A549 treated with Hydrocortisone at 1 μM for 4 hours (cell line): Measurements from ENCODE around the gene ISCU. TPM values are rescaled to one million over a fixed set of nuclear protein-coding genes. Genes with fewer than 3 reads are reported as not detected.

Experiments
- total RNA-seq: library from RNA; stranded (reverse); fragments of 200-300 nt; extraction: Qiagen RNA extraction; gene quantifications from 5 replicates; pipeline ENCODE4 v1.2.3, GENCODE V29; 2022

ISCU gene
- total RNA-seq, result 84.8 to 108 TPM (median 94.1 TPM) in 5 replicates

DNA sequence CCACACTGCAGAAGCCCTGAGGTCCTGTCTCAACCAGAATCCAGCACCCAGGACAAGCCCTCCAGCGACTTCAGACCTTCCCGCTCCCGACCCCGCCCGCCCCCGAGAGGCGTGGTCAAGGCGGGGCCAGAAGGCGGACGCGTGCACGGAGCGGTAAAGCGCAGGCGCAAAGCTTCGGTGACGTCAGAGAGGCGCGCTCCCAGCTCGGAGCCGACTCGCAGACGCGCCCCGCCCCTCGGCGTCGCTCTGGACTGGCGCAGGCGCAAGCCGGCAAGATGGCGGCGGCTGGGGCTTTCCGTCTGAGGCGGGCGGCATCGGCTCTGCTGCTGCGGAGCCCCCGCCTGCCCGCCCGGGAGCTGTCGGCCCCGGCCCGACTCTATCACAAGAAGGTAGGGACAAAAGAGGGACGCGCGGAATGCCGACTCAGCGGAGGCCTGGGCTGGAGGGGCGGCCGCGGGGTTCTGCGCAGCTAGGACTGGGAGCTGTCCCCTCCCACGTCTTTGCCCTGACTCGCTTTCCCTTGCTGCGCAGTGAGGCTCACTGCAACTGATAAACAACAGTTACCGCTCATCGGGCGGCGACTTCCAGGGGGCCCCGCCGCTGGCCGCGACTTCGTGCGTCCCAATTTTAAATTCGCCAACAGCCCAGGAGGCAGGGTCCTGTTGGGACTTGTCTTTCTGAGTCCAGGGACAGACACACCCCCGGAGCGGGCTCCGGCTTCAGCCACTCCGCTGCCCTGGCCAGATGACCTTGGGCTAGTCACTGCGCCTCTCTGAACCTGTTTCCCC lies at the start of gene ISCU:
TSS of gene ISCU (plus strand) at position 249 of the 788 bp plus-strand sequence. CDS start at position 276, 27 bp downstream.

DNA sequence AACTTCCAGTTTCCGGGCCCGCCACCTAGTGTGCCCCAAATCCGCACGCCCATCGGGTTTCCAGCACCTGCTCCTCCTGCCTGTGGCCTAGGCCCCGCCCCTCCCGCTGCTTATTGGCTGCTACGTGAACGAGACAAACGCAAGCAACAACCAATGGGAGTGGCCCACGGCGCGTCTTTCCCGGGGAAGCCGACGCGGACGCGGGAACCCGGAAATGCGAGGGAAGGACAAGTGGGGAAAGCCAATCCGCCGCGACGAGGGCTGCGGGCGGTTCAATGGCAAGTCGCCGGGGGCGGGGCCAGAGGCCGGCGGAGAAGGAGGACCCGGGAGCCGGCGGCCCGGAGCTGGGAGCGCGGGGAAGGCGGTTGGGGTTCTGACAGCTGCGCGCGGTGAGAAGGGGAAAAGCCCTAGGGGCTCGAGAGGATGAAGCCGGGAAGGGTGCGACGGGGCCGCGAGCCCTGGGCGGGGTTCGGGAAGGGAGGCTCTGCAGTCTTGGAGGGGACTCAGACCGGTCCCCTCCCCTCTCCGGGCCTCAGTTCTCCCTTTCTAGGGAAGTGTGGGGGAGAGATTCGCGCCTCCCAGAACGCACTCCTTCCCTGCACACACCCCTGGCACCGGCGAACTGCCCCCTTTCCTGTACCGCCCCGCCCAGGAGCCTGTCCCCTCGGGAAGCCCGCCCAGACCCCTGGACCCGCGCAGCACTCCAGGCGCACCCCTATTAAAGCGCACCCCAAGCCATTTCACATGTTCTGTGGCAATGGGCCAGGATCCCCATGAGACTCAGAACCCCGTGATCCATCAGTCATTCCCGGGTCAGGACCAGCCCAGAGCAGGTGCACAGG lies 47.2 kb upstream of the ISCU start, which contains the start of gene FICD:
TSS of gene FICD (plus strand) at position 305 of the 842 bp plus-strand sequence. CDS start 1,696 bp downstream, outside the sequence.

DNA sequence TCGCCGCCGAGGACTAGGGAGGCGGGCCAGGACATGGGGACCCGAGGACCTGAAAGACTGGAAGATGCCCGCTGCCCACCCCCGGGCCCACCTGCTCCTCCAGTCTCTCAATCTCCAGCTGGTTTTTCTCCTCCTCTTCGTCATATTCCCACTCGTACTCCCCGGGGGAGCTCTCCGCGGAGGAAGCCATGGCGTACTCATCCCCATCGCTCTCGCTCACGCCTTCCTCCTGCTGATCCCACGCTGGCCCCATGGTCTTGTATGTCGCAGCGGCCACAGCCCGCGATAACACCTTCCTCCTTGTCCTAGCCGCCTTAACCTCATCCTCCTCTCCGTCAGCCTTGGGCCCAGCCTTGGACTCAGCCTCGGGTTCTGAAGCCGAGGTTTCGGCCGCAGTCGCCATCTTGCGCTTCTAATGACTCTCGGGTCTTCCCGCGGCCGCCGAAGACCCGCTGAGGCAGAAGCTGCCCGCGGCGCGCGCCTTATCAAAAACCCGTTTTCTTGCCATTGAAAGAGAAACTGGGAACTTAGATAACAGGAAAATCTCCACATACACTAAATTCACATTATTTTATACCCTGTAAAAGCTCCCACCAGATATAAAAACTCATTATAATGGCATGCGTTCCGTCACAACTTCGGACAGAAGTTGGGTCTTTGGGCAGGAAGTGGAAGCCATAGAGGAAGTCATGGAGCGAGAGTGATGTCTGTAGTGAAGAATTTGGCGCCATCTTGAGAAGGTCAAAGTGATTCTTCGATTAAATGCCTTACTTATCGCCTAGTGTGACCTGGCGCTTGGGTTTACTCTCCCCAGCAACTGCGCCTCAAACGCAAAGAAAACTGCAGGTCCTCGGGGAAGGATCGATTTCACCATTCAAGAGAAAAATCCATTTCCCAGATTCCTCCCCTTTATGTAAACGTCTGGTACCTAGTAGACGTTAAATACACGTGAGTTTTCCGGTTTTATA lies 1.4 kb upstream of the ISCU start, which contains the start of gene SART3:
TSS of gene SART3 (minus strand) at position 422 of the 968 bp plus-strand sequence. CDS start at position 403, 19 bp downstream.

DNA sequence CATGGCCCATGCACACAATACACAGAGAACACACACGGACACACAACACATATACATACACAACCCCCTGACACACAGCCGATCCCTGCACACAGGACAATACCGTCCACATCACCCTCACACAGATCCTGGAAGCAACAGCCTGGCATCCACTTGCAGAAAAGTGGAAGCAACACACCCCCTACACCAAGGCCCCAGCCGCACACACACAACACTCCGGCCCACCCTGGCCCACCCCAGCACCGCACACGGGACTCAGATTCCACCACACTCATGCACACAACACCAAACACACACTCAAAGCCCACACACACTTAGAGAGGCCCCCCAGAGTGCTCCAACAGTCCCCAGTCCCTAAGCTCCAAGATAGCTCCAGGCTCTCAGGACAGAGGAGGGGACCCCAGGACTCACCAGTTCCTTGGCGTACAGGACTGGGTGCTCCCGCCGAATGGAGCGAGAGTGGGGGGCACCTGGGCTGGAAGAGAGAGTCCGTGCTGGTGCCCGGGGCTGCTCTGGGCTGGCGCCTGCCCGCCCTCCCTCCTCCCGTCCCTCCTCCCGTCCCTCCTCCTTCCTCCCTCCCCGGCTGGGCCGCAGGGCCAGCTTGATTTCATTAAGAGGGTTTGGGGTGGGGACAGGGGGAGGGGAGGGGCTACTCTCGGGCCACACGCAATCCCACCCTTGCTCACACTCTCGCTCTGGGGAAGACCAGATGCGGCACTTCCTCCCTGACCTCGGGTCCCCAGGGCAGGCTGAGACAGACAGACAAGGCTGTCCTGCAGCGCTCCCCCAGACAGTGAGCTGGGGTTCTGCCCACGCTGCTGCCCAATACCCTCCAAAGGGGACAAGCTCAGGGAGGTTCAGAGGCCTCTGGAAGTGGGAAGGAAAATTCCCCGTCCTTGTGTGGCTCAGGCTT lies 35.4 kb downstream of the ISCU start, which contains the start of gene TMEM119:
TSS of gene TMEM119 (minus strand) at position 526 of the 913 bp plus-strand sequence. CDS start 5,701 bp downstream, outside the sequence.

Other genes starting within 250 kb of the ISCU start
- gene CMKLR1, start 223.3 kb upstream of the ISCU start, total RNA-seq, result 0.01 to 0.21 TPM (median 0.05 TPM) in 4 of 5 replicates, not detected in the other
- 2.3 to 3.2 TPM (median 3.1 TPM) in 5 replicates for gene FICD, start 47.3 kb upstream of the ISCU start, total RNA-seq
- gene SART3, start 1.4 kb upstream of the ISCU start, total RNA-seq, result 37.6 to 56.5 TPM (median 39.2 TPM) in 5 replicates
- gene TMEM119, start 35.5 kb downstream of the ISCU start, total RNA-seq, result 0.17 to 0.20 TPM in 2 of 5 replicates, not detected in the others
- 0.64 to 1.2 TPM (median 0.91 TPM) in 5 replicates for gene SELPLG, start 71.3 kb downstream of the ISCU start, total RNA-seq
- gene CORO1C, start 168.9 kb downstream of the ISCU start, total RNA-seq, result 154 to 192 TPM (median 186 TPM) in 5 replicates